ENCODE results near the gene GSE1.

Gene GSE1

GRCh38 chr16:85574672-85575475 is 38.2 kb upstream of the GSE1 start:
- no peak for DNase-seq

- no peak for DNase-seq
Measured at GRCh38 chr16:85575920-85576319, 37.2 kb upstream of the GSE1 start.

DNA sequence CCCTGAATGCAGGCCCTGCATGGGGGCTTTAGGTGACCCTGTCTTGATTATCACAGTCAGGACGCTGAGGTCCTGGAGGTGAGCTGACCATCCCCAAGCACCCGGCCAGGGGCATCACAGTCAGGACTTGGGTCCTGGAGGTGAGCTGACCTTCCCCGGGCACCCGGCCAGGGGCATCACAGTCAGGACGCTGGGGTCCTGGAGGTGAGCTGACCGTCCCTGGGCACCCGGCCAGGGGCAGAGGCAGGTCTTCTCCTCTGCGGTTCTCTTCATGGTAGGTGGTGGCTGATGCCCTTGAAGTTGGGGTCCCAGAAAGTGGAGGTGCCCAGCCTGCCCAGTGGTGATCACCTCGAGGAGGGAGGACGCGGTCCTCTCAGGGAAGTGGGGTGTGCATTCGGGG is 36.2 kb upstream of the GSE1 start:
- DNase-seq = no peak

DNA sequence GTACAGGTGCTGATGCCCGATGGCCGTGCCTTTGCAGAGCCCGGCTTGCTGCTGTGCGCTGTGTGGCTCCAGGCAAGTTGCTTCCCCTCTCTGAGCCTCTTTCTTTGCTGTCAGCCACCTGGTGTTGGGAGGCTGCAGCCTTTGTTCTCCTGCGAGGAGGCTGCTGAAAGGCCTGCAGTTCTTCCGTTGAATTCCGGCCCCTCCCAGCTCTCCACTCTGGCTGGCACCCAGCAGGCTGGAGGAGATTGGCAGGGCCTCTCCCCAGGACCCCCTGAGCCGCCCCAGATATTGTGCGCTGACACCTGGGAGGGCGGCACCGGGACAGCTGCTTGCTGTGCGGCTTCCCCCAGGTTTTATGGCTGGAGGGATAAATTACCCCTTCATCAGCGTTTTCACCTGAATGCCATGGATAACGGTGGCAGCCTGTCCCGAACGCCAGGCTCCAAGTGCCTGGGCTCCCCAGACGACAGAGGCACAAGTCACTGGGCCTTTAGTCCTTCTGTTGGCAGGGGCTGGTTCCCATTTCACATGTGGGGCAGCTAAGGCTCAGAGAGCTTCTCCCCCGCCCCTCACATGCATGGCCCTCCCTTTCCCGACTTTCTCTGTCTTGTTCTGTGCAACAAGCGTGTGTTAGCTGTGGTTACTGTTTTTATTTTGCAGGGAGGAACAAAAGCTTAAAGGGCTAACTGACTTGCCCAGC is 35.1 kb upstream of the GSE1 start:
- DNase-seq = no peak

GRCh38 chr16:85578599-85578948 is 34.5 kb upstream of the GSE1 start:
- no peak for DNase-seq

- DNase-seq = no peak
Measured at GRCh38 chr16:85579191-85579590, 33.9 kb upstream of the GSE1 start.

DNA sequence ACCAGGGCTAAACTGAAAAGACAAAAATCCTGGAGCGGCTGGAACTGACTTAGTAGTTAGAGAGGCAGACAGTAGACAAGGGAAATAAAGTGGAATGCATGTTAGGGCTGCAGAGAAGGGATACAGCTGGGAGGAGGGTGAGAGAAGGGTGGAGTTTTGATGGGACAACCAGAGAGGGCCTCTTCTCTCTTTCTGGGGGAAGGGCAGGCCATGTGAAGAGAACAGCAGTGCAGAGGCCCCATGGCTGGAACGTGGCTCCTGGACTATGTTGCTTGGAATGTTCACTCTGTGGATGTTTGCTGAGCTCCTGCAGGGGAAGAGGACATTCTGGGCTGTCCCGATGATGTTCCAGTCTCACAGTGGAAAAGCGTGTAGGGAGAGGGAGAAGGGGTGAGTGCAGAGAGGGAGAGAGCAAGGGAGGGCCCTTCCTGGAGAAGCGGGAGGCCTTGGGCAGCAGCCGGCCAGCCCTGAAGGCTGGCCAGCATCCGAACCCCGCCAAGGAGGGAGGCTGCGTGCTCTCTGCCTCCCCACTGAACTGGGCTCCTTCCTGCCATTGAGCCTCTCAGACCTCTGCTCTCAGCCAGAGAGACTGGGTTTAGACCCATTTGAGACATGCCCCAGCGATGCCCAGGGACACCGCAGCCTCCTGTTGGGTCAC is 33.1 kb upstream of the GSE1 start:
- DNase-seq = no peak

DNA sequence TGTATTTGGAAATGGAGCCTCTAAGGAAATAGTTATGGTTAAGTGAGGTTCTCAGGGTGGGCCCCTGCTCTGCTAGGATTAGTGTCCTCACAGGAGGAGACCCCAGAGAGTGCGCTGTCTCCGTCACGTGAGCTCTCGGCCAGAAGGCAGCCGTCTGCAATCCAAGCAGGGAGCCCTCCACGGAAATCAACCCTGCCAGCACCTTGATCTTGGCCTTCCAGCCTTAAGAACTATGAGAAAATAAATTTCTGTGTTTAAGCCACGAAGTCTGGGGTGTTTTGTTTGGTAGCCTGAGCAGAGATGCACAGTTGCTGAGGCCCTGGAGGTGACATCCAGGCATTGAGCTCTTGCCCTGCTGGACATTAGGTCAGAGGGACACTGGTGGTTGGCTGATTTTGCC is 32.4 kb upstream of the GSE1 start:
- DNase-seq = no peak

DNA sequence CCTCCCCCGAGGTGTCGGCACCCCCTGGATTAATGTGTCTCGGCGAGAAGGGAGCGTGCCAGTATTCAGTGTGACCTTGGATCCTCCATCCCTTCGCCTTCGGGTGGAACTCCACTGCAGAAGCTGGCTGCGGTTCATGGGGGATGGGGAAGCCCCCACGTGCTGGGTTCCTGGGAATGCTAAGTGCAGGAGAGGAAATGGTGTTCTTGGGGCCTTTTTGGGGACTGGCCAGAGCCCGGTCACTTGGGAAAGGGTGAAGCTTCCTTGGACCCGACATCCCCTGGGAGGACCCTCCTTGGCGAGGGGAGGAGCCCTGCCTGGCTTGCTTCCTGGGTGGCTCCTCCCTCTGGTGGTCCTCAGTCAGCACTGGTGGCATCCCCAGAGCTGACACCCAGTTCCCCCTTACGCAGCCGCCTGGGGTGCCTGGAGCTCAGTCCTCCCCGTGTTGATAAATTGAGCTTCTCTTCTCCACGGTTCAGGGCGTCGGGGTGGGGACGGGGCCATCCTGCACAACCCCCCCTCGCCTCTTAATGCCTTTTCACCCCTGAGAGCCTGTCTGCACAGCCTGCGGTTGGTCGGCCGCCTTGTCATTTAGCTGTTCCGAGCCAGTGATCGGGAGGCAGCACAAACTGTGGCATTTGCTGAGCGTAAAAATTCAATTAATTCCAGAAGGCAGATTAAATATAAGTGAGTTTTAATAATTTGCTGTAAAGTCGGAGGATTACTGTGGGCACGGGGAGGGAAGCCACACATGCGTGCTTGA is 30.7 kb upstream of the GSE1 start:
- no peak for DNase-seq

GRCh38 chr16:85583491-85584181 is 29.5 kb upstream of the GSE1 start:
- no peak for DNase-seq

- no peak for DNase-seq
Measured at GRCh38 chr16:85584267-85584666, 28.9 kb upstream of the GSE1 start.

- DNase-seq = no peak
Measured at GRCh38 chr16:85584819-85585282, 28.3 kb upstream of the GSE1 start.

DNA sequence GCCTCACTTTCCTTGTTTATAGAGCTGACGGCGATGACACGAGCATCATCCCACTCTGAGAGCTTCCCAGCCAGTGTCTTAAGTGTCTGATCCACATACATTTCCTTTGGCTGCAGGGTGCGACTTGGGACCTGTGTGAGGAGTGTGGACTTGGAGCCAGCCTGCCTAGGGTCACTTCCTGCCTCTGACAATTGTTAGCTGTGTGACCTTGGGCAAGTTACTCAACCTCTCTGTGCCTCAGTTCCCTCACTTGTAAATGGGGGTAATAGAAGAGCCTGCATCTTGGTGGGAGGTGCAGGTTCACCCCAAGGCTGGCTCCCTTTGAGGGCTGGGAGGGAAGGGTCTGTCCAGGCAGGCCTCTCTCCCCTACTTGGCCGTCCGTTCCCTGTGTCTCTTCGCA is 27.4 kb upstream of the GSE1 start:
- no peak for DNase-seq

- no peak for DNase-seq
Measured at GRCh38 chr16:85586380-85587104, 26.6 kb upstream of the GSE1 start.

DNA sequence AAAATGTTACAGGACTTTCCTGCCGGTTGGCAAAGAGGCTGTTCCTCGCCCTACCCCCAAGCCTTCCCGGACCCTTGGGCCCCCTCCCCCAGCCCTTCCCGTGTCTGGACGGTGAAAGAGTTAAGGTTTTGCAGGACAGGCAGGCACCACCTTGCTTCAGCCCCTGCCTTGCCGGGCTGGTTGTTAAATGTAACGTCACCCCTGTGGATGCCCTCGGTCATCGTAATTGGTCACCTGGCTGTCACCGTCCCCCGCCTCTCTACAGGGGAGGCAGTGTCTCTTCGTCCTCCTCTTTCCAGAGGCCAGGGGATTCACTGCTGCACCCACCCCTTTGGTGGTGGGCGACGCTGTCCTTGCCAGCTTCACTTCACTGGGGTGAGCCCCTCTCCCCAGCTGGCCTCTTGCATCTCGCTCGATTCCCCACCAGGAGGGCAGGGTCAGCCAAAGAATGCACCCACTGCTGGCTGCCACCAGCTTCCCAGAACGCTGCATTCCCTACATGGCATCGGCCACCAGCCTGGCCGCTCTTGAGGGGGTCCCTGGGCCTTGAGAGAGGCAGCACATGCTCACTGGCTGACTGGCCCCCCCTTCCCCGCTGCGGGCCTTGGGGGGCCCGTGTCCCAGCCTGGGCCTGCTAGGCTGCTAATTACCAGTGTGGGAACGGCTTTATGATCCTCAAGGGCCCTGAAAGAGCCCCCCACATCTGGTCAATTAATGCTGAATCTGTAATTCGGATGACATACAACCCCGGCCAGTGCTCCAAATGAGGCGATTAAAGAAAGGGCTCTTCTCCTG is 25.2 kb upstream of the GSE1 start:
- DNase-seq = no peak

GRCh38 chr16:85588562-85589503 is 24.3 kb upstream of the GSE1 start:
- DNase-seq = no peak

DNA sequence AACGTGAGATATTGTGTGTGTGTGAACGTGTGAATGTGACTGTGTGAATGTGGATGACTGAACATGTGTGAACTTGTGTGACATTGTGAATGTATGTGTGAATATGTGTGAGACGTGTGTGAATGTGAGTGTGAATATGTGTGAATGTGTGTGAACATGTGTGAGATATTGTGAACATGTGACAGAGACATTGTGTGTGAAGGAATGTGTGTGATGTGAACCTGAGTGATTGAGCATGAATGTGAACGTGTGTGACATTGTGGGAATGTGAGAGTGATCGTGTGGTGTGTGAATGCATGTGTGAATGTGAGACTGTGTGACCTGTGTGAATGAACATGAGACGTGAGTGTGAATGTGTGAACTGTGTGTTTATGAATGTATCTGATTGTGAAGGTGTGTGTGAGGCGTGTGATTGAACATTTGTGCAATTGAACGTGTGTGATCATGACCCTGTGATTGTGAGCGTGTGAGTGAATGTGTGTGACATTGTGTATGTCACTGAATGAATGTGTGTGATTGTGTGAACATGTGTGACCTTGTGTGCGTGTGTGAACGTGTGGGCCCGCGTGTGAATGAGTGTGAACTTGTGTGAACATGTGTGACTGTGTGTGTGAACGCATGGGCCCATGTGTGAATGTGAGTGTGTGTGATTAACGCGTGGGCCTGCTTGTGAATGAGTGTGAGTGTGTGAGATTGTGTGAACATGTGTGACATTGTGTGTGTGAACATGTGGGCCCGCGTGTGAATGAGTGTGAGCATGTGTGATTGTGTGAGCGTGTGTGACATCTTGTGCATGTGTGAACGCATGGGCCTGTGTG is 23.2 kb upstream of the GSE1 start:
- DNase-seq = no peak

- no peak for DNase-seq
Measured at GRCh38 chr16:85590506-85590832, 22.7 kb upstream of the GSE1 start.

GRCh38 chr16:85591381-85591780 is 21.7 kb upstream of the GSE1 start:
- DNase-seq = no peak

Data from activated CD4-positive, alpha-beta T cell treated with anti-CD3 and anti-CD28 coated beads for 4 hours (primary cell).